SH-SY5Y (cell line): Measurements from ENCODE around the gene H2AZ2.

Source experiments
- GATA2 ChIP-seq: IDR thresholded peaks from 2 replicates; pipeline ENCODE4 v1.6.1; 2011; ENCODE audit warnings: mild to moderate bottlenecking, low read depth, low read length
- GATA3 ChIP-seq: IDR thresholded peaks from 2 replicates; pipeline ENCODE4 v1.6.1; 2011; ENCODE audit warnings: low read depth, mild to moderate bottlenecking, low read length, moderate library complexity

H2AZ2 gene

DNA sequence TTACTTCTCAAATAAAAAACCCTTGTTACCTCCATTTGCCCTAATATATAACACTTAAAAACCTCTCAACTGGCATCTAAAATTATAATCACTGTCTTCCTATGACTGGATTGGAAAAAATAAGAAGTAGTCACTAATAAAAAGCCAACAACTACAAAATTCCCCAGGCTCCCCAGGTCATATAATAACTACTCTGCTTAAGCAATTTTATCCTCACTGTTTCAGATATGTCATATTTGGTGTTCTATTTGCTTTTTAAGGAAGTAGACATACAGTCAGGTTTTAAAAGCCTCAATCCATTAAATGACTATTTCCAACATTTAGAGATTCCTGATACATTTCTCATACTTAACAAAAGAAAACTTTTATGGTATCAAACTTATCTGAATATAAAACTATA lies 2.4 kb downstream of the H2AZ2 start:
- no peak for TF ChIP-seq GATA2
- no peak for TF ChIP-seq GATA3

DNA sequence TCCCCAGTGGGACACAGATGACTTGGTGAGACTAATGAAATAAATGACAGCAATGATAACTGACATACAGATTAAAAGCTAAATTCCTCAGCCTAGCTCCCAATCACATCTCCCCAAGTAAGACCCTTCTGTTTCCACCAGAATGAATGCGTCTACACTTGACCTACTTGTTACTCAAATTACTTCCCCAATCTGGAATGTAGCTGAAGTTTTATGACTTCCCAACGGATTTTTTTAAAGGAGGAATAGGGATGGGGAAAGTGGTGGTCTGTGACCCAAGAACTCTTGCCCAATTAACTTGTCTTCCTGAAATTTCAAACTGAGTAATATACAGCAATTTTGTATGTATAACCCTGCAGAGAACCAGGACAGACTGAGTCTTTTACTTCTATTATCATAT lies 9.1 kb downstream of the H2AZ2 start:
- TF ChIP-seq GATA3 (no peak), GATA2 (no peak)

- no peak for TF ChIP-seq GATA2
Measured at GRCh38 chr7:44827567-44827966, 20.3 kb downstream of the H2AZ2 start.

GRCh38 chr7:44824894-44825526 lies 22.9 kb downstream of the H2AZ2 start:
- TF ChIP-seq GATA2 (no peak), GATA3 (no peak)

- TF ChIP-seq GATA3: no peak
- no peak for TF ChIP-seq GATA2
Measured at GRCh38 chr7:44823255-44823781, 24.6 kb downstream of the H2AZ2 start.

DNA sequence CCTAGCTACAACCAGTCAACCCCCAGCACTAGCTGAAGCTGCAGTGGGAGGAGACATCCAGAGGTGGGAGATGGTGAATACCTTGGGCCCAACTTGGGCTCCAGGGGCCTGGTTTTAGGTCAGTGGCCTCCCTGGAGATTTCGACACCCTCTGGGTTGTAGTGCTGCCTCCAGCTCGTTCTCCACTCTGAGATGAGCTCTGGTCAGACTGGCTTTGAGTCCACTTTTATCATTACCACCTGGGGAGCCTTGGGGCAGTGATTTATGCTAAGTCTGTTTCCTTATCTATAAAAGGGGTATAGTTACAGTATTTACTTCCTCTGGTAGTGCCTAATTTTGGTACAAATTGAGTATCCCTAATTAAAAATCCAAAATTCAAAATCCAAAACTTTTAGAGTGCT lies 28.6 kb downstream of the H2AZ2 start:
- TF ChIP-seq GATA3 (no peak), GATA2 (no peak)

GRCh38 chr7:44814919-44815318 lies 33.0 kb downstream of the H2AZ2 start:
- no peak for TF ChIP-seq GATA3
- TF ChIP-seq GATA2: no peak

DNA sequence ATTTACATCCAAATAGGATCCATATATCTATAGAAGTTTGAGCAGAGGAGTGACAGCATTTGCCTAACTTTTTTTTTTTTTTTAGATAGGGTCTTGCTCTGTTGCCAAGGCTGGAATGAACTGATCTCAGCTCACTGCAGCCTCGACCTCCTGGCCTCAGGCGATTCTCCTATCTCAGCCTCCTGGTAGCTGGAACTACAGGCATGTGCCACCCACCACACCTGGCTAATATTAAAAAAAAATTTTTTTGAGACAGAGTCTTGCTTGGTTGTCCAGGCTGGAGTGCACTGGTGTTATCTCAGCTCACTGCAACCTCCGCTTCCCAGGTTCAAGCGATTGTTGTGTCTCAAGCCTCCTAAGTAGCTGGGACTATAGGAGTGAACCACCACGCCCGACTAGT lies 36.3 kb downstream of the H2AZ2 start:
- TF ChIP-seq GATA3 (no peak), GATA2 (no peak)

DNA sequence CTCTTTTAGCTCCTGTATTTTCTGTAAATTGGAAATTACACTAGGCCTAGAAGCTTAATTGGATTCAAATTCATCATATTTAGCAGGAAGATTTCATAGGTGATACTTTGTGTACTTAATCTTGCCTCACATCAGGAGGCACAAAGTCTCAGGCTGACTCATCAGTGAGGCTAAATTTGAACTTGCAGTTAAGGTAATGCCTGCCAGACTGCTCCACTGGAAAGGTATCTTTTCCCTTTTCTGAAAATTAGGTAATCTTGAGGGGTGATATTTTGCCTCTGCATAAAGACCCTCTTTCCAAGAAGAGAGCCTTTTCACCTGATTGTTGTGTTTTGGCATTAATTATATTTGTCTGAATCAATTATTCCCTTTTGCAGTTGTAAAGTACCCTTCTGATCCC lies 36.8 kb downstream of the H2AZ2 start:
- no peak for TF ChIP-seq GATA2
- TF ChIP-seq GATA3: no peak

DNA sequence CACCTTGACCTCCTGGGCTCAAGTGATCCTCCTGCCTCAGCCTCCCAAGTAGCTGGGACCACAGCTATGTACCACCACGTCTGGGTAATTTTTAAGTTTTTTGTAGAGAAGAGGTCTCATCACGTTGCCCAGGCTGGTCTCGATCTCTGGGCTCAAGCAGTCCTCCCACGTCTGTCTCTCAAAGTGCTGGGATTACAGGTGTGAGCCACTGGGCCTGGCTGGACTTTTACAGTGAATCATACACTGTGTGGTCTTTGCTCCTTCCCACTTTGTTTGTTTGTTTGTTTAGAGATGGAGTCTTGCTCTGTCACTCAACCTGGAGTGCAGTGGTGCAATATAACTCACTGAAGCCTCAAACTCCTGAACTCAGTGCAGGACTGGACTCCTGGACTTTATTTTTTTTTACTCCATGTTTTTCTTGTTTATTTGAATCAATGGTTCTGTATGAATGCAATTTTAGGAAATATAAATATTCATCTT lies 38.9 kb downstream of the H2AZ2 start:
- TF ChIP-seq GATA3 (no peak), GATA2 (no peak)

- TF ChIP-seq GATA3 (no peak), GATA2 (no peak)
Measured at GRCh38 chr7:44805950-44806349, 41.9 kb downstream of the H2AZ2 start.

DNA sequence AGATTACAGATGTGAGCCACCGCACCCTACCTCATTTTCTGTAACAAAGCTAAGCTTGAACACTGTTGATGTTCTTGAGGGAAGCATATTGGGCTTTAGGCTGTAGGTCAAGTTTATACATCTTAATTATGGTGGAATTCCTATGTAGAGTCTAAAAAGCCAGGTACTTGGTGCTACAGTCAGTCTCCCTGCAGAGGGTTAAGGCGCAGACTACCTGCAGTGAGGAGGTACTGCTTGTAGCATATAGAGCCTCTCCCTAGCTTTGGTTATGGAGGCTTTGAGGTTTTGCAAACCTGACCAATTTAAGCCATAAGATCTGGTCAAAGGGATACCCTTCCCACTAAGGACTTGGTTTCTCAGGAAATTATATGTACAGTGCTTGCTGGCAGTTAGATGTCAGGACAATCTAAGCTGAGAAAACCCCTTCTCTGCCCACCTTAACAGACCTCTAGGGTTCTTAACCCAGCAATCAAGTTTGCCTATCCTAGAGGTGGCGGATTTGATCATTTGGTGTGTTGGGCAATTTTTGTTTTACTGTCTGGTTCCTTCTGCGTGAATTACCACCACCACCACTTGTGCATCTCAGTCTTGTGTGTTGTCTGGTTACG lies 45.4 kb downstream of the H2AZ2 start:
- TF ChIP-seq GATA3 (no peak), GATA2 (no peak)

GRCh38 chr7:44801890-44802289 lies 46.0 kb downstream of the H2AZ2 start:
- TF ChIP-seq GATA2: no peak
- no peak for TF ChIP-seq GATA3

- TF ChIP-seq GATA2: no peak
- TF ChIP-seq GATA3: no peak
Measured at GRCh38 chr7:44799939-44800338, 47.9 kb downstream of the H2AZ2 start.

- no peak for TF ChIP-seq GATA2
- no peak for TF ChIP-seq GATA3
Measured at GRCh38 chr7:44798649-44799305, 49.1 kb downstream of the H2AZ2 start.
